AG04450 (cell line): Measurements from ENCODE around the gene AKAP6. TPM values are rescaled to one million over a fixed set of nuclear protein-coding genes. Genes with fewer than 3 reads are reported as not detected.

ENCODE experiments used
- CTCF ChIA-PET: fragments of 300-600, 350-600 bp; formaldehyde crosslinking; extraction: SDS; loops from one replicate; lab custom pipeline; 2022; ENCODE audit warnings: antibody characterized with exemption, inconsistent platforms; lab: Charles Lee
- POLR2A ChIA-PET: fragments of 350-600 bp; formaldehyde crosslinking; extraction: SDS; loops from one replicate; lab custom pipeline; 2021; ENCODE audit warnings: antibody characterized with exemption, inconsistent platforms; lab: Yijun Ruan, JAX
- DNase-seq: peaks from one replicate; pipeline ENCODE4 v3.0.0-alpha.2; 2011; ENCODE audit warnings: low read depth, low spot score
- H3K27ac ChIP-seq: one replicate; pipeline ENCODE4 v1.5.1; 2012; ENCODE audit warnings: low read depth, low read length, control low read depth
- H3K27me3 ChIP-seq: one replicate; pipeline ENCODE4 v1.6.0; 2012; ENCODE audit warnings: low read length; ENCODE audit not compliant: control insufficient read depth, insufficient read depth
- H3K4me3 ChIP-seq: 2 replicates; pipeline ENCODE4 v1.5.1; 2011; ENCODE audit warnings: mild to moderate bottlenecking, low read depth, low read length, control low read depth
- H3K9me3 ChIP-seq: 2 replicates; pipeline ENCODE4 v1.5.1; 2012; ENCODE audit warnings: low read length; ENCODE audit not compliant: control insufficient read depth, insufficient read depth
- polyA plus RNA-seq: library from polyadenylated mRNA; depleted of rRNA; stranded (reverse); fragments of >200 nt; gene quantifications from 2 replicates; pipeline ENCODE4 v1.2.3, GENCODE V29; 2011
- TF ChIP-seq, protein P1 (sequence below): IDR thresholded peaks from 2 replicates; pipeline ENCODE4 v1.5.1; 2011; ENCODE audit warnings: low read depth, low read length, control low read depth, inconsistent platforms

Gene AKAP6
- polyA plus RNA-seq, 1 experiment: 0.78 TPM

DNA sequence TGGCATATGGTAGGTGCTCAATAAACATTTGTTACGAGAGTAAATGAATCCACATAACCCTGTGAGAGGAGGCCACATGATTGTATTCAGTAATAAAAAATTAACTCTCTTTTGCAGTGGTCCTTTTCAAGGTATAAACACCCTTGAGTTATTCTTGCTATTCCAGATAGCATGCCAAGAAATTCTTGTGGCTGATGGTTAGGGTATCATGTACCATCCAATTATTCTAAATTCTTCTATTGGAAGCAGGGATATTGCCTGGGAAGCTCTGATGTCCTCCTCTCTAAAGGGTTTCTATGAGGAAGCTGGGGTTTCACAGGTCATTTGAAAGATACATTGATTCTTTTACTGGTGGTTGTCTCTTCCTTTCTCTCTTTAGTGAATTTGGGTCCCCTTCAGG, 10.1 kb downstream of the AKAP6 start:
- Histone ChIP-seq H3K27me3 (peaks cover 2% of the 10 kb centered on the region), H3K27ac (no peak overlapping the region), H3K9me3 (no peaks in the 10 kb centered on the region), H3K4me3 (no peak overlapping the region)
- no peak for DNase-seq
- TF ChIP-seq, protein P1, sequence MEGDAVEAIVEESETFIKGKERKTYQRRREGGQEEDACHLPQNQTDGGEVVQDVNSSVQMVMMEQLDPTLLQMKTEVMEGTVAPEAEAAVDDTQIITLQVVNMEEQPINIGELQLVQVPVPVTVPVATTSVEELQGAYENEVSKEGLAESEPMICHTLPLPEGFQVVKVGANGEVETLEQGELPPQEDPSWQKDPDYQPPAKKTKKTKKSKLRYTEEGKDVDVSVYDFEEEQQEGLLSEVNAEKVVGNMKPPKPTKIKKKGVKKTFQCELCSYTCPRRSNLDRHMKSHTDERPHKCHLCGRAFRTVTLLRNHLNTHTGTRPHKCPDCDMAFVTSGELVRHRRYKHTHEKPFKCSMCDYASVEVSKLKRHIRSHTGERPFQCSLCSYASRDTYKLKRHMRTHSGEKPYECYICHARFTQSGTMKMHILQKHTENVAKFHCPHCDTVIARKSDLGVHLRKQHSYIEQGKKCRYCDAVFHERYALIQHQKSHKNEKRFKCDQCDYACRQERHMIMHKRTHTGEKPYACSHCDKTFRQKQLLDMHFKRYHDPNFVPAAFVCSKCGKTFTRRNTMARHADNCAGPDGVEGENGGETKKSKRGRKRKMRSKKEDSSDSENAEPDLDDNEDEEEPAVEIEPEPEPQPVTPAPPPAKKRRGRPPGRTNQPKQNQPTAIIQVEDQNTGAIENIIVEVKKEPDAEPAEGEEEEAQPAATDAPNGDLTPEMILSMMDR: no peak
- ChIA-PET CTCF (no interaction called here), POLR2A (no interaction called here)

DNA sequence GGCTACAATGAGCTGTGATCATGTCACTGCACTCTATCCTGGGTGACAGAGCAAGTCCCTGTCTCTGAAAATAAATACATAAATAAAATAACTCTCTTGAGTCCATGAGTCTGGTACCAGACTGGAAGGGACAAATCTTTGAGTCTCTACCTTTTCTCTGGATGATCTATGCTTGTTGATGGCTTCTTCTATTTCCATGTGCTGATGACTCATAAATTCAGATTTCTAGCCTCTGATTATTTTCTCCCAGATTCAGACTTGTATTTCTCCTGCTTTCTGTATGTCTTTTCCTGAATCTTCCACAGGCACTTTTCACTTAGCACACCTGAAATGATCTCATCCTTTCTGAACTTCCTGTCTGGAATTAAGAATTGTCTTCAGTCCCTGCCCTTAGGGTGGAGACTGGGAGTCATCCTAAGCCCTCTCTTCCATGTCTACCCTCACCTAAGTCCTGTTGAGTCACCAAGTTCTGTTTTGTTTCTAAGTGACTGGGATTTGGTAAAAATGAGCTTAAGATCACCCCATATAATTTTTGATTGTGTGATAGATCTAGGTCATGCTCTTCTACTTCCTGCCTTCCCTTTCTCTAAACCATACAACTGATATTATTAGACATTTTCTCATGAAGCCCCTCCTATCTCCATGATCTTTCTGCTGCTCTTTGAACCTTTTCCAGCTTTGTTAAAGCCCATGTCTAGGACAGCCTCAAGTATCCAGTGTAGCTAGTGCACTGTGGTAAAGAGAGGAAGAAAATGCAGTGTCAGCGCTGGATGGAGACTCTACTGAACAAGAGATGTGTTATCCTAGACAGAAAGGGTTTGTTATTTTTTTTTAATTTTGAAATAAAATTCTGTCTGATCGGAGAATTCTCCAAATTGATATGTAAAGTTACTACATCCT, 13.1 kb downstream of the AKAP6 start:
- no peak for DNase-seq
- ChIA-PET CTCF (interaction anchor here (0.8 kb wide), 1 partner anchor 90 kb away, joined by 3 read pairs; no protein-coding TSS in a partner anchor), POLR2A (no interaction called here)
- Histone ChIP-seq H3K4me3 (no peak overlapping the region), H3K9me3 (no peaks in the 10 kb centered on the region), H3K27me3 (peaks cover 2% of the 10 kb centered on the region), H3K27ac (no peak overlapping the region)
- TF ChIP-seq, protein P1: no peak

DNA sequence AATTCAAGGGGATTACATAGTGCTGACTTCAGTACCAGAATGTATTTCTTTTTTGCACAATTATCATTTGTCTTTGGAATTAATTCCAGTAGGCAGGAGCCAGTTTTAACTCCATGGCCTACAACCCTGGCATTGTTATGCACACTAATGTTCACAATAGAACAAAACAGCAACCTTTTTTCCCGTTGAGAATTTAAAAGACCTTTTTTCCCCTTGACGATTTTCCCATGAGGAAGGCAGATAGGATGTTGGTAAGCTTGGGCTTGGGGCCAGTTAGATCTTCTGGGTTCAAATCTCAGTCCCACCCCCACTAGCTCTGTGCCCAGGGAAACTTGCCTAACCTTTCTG, 13.7 kb downstream of the AKAP6 start:
- Histone ChIP-seq H3K27me3 (peaks cover 2% of the 10 kb centered on the region), H3K4me3 (no peak overlapping the region), H3K27ac (no peak overlapping the region), H3K9me3 (no peaks in the 10 kb centered on the region)
- TF ChIP-seq, protein P1: no peak
- DNase-seq: no peak
- ChIA-PET POLR2A (interaction anchor here (0.6 kb wide), 1 partner anchor 35 kb away, joined by 5 read pairs; no protein-coding TSS in a partner anchor), CTCF (no interaction called here)

DNA sequence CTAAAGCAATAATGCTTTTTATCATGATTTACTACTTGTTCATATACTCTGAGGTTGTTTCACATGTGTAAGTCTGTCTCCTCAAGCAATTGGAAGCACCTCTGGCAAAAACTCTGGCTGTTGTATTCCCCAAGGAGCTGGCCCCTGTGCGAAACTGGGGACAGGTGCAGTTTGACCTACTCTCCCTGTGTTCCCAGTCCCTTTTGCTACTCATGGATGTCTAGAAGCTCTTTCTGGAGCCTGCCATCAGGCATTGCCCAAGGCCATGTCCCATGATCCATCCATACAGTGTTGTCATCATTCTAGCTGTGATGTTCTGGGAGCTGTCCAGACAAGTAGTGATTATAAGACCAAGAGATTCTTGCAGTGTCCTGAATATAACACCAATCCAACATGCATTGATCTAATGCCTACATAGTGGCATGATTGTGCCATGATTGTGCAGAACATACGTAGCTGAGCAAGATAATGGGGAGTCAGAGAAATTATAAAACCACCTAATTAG, 14.9 kb downstream of the AKAP6 start:
- Histone ChIP-seq H3K27me3 (peaks cover 2% of the 10 kb centered on the region), H3K27ac (no peak overlapping the region), H3K9me3 (no peaks in the 10 kb centered on the region), H3K4me3 (no peak overlapping the region)
- DNase-seq: no peak
- CTCF ChIA-PET: no interaction called here
- POLR2A ChIA-PET: no interaction called here
- TF ChIP-seq, protein P1: no peak

DNA sequence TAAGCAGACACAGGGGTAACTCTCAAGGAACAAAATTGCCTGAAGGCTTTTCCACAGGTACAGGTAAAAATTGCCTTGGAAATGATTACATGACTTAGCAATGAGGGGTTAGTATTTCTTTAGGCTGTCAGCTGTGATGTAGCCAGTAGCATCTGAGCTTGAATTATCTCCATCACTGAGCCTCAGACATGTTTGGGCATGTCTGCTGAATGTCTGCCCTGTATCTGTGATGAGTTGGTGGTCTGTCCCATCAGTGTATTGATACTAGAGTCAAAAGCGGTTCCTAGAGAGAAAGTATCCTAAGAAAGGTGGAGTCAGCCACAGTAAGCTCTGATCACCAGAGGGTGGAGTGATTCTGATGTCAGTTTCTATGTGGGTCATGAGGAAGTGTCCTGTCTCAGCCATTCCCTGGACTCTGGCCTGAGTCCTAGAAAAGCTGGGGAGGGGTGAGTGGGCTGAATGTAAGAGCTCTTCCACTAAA, 16.3 kb downstream of the AKAP6 start:
- CTCF ChIA-PET: interaction anchor here (0.9 kb wide), 2 partner anchors 91 to 168 kb away, joined by 3 to 4 read pairs; no protein-coding TSS in a partner anchor
- Histone ChIP-seq H3K4me3 (no peak overlapping the region), H3K27me3 (no peaks in the 10 kb centered on the region), H3K27ac (no peak overlapping the region), H3K9me3 (no peaks in the 10 kb centered on the region)
- no peak for DNase-seq
- TF ChIP-seq, protein P1: 0 out of 2 replicates have a peak, but pooled peaks have one; percentile 12
- POLR2A ChIA-PET: no interaction called here
